K562 (cell line): ENCODE results near the gene CCDC184. TPM values are rescaled to one million over a fixed set of nuclear protein-coding genes. Genes with fewer than 3 reads are reported as not detected.
A peak's percentile ranks its signal among the peaks of the same experiment; 100 is the strongest.

Source experiments
- BCL6 ChIP-seq: fragments of 250-450 bp; sonication (Bioruptor Pico); IDR thresholded peaks from 2 replicates; pipeline ENCODE4 v1.4.0; 2020
- FOXM1 ChIP-seq, 2 experiments: fragments of 450-650 bp in 1 of 2; sonication (generic) in 1 of 2; formaldehyde crosslinking in 1 of 2; IDR thresholded peaks; 2 replicates each; pipeline versions ENCODE4 v1.6.1 to v1.9.0; 2017 to 2022; ENCODE audit warnings: low read depth in 2 of 2, mild to moderate bottlenecking in 2 of 2, missing genetic modification reagents in 1 of 2, moderate library complexity in 1 of 2
- GTF2B ChIP-seq: IDR thresholded peaks from 2 replicates; pipeline ENCODE4 v1.6.1; 2011; ENCODE audit not compliant: insufficient read length; ENCODE audit errors: extremely low read depth
- HBP1 ChIP-seq: fragments of 450-650 bp; formaldehyde crosslinking; IDR thresholded peaks from 2 replicates; pipeline ENCODE4 v1.4.0; 2022; ENCODE audit warnings: missing genetic modification characterization
- HDAC2 ChIP-seq: fragments of 450-650 bp; IDR thresholded peaks from 2 replicates; pipeline ENCODE4 v1.6.1; 2016; ENCODE audit warnings: mild to moderate bottlenecking
- L3MBTL2 ChIP-seq: fragments of 450-650 bp; IDR thresholded peaks from 2 replicates; pipeline ENCODE4 v1.6.1; 2016; ENCODE audit warnings: mild to moderate bottlenecking, moderate library complexity
- NFIC ChIP-seq: fragments of 450-650 bp; IDR thresholded peaks from 2 replicates; pipeline ENCODE4 v1.6.1; 2017; ENCODE audit warnings: mild to moderate bottlenecking, inconsistent platforms
- NONO ChIP-seq, 2 experiments: fragments of 200-400 bp in 1 of 2; fragments of 450-650 bp in 1 of 2; formaldehyde crosslinking in 1 of 2; IDR thresholded peaks; 2 replicates each; pipeline ENCODE4 v1.6.1; 2017; ENCODE audit warnings: low read depth in 2 of 2, mild to moderate bottlenecking in 2 of 2, moderate library complexity in 2 of 2, low read length in 1 of 2
- PTTG1 ChIP-seq: fragments of 450-650 bp; IDR thresholded peaks from 2 replicates; pipeline ENCODE4 v1.6.1; 2016; ENCODE audit warnings: low read depth, mild to moderate bottlenecking, missing genetic modification characterization, missing compliant biosample characterization
- RBFOX2 ChIP-seq: fragments of 200-400 bp; formaldehyde crosslinking; IDR thresholded peaks from 2 replicates; pipeline ENCODE4 v1.6.1; 2017; ENCODE audit warnings: low read depth, mild to moderate bottlenecking, low read length, moderate library complexity
- SP2 ChIP-seq: IDR thresholded peaks from 2 replicates; pipeline ENCODE4 v1.6.1; 2011; ENCODE audit warnings: mild to moderate bottlenecking, low read depth, low read length, moderate library complexity; ENCODE audit not compliant: poor library complexity, severe bottlenecking; ENCODE audit errors: extremely low read depth
- XRCC3 ChIP-seq: fragments of 450-650 bp; IDR thresholded peaks from 2 replicates; pipeline ENCODE4 v1.6.1; 2017; ENCODE audit warnings: mild to moderate bottlenecking, moderate library complexity
- ZNF232 ChIP-seq: sonication (generic); formaldehyde crosslinking; IDR thresholded peaks from 2 replicates; pipeline ENCODE4 v1.8.0; 2022; ENCODE audit warnings: mild to moderate bottlenecking, missing genetic modification reagents
- ZNF655 ChIP-seq: fragments of 250-450 bp; sonication (Bioruptor Pico); IDR thresholded peaks from 2 replicates; pipeline ENCODE4 v1.5.0; 2021
- ZNF79 ChIP-seq: fragments of 250-450 bp; sonication (Bioruptor Pico); IDR thresholded peaks from 2 replicates; pipeline ENCODE4 v1.4.0; 2020; ENCODE audit warnings: low read depth, mild to moderate bottlenecking, moderate library complexity
- polyA plus RNA-seq, 8 experiments: library from polyadenylated mRNA; depleted of rRNA in 4 of 8; stranded (reverse) in 5 of 8; unstranded in 3 of 8; fragments of >200 nt; fragmentation: Nextera tagmentation in 2 of 8; fragmentation: Illumina TruSeq in 1 of 8; extraction: Ambion mirVana in 2 of 8; extraction: Trizol in 1 of 8; gene quantifications; 2 replicates each; pipeline versions ENCODE4 v1.2.1 to v1.2.3, GENCODE V29; 2011 to 2014; ENCODE audit warnings: inconsistent platforms in 1 of 8, missing spikeins in 1 of 8
- total RNA-seq, 7 experiments: library from RNA; depleted of rRNA in 6 of 7; stranded (reverse); fragments of >200 nt in 6 of 7; fragmentation: Illumina TruSeq in 2 of 7; extraction: Trizol in 2 of 7; gene quantifications; 2 replicates each; pipeline versions ENCODE4 v1.2.1 to v1.2.3, GENCODE V29; 2011 to 2021; ENCODE audit warnings: low replicate concordance in 1 of 7
- TF ChIP-seq, protein P1 (sequence below): fragments of 450-650 bp; IDR thresholded peaks from 2 replicates; pipeline ENCODE4 v1.6.1; 2016; ENCODE audit warnings: mild to moderate bottlenecking
- TF ChIP-seq, protein P2 (sequence below): sonication (generic); formaldehyde crosslinking; IDR thresholded peaks from 2 replicates; pipeline ENCODE4 v1.8.0; 2023; ENCODE audit warnings: mild to moderate bottlenecking, missing genetic modification reagents

CCDC184 gene
- total and polyA plus RNA-seq, 9 of the 15 experiments (the other 6 are each of a cell fraction or from before 2014, with no cell fraction given), result 0.09 TPM; not detected in 8

DNA sequence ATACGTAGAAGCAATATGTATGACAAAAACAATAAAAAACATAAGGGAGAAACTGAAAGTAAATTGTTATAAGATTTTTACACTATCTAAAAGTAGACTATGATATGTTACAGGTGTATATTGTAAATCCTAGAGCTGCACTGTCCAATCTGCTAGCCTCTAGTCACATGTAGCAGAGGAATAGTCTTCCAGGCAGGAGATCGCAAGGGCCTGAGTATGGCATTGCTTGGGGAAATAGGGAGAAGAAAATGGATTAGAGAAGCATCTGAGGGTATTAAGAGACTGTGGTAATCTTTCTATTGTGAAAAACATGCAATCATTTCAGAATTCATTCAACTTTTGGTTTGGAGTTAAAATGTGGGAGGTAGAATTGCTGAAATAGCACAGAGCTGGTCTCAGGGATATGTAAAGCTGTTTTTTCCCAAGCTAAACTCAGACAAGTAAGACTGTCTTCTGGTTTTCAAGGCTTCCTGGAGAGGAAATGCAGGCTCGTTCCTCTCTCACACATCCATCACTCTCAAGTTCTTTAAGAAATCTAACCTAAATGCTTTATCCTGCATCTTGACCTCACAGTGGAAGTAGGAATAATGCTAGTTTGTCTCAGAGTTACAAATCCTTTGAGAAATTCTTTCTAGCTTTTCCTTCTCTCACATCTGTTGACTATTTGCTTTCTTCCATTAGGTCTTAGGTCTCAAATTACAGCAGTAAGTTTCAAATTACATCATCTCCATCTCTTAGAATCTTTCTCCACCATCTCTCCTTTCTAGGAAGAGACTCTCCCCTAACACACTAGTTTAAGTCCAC is 7.6 kb upstream of the CCDC184 start (continued):
- TF ChIP-seq, protein P1, sequence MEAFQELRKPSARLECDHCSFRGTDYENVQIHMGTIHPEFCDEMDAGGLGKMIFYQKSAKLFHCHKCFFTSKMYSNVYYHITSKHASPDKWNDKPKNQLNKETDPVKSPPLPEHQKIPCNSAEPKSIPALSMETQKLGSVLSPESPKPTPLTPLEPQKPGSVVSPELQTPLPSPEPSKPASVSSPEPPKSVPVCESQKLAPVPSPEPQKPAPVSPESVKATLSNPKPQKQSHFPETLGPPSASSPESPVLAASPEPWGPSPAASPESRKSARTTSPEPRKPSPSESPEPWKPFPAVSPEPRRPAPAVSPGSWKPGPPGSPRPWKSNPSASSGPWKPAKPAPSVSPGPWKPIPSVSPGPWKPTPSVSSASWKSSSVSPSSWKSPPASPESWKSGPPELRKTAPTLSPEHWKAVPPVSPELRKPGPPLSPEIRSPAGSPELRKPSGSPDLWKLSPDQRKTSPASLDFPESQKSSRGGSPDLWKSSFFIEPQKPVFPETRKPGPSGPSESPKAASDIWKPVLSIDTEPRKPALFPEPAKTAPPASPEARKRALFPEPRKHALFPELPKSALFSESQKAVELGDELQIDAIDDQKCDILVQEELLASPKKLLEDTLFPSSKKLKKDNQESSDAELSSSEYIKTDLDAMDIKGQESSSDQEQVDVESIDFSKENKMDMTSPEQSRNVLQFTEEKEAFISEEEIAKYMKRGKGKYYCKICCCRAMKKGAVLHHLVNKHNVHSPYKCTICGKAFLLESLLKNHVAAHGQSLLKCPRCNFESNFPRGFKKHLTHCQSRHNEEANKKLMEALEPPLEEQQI, result no peak
- TF ChIP-seq GTF2B (no peak), NFIC (no peak), RBFOX2 (peak; percentile 50), XRCC3 (no peak), SP2 (no peak), ZNF655 (CRISPR knock-in tag) (no peak), HBP1 (CRISPR knock-in tag) (no peak), NONO (IDR thresholded peaks at IDR 0.05; ENCODE audit: low read depth in 2 of 2, low read length in 1 of 2) (no peak), PTTG1 (no peak), FOXM1 (IDR thresholded peaks at IDR 0.05; ENCODE audit: low read depth) (no peak), FOXM1 (CRISPR knock-in tag; IDR thresholded peaks at IDR 0.05; ENCODE audit: low read depth) (no peak), ZNF232 (CRISPR knock-in tag) (no peak), HDAC2 (peak; percentile 22; the same call in 1 of the 2 replicates), ZNF79 (CRISPR knock-in tag) (no peak), L3MBTL2 (peak; percentile 27; the same call in 1 of the 2 replicates), BCL6 (CRISPR knock-in tag) (no peak)
- TF ChIP-seq, protein P2, sequence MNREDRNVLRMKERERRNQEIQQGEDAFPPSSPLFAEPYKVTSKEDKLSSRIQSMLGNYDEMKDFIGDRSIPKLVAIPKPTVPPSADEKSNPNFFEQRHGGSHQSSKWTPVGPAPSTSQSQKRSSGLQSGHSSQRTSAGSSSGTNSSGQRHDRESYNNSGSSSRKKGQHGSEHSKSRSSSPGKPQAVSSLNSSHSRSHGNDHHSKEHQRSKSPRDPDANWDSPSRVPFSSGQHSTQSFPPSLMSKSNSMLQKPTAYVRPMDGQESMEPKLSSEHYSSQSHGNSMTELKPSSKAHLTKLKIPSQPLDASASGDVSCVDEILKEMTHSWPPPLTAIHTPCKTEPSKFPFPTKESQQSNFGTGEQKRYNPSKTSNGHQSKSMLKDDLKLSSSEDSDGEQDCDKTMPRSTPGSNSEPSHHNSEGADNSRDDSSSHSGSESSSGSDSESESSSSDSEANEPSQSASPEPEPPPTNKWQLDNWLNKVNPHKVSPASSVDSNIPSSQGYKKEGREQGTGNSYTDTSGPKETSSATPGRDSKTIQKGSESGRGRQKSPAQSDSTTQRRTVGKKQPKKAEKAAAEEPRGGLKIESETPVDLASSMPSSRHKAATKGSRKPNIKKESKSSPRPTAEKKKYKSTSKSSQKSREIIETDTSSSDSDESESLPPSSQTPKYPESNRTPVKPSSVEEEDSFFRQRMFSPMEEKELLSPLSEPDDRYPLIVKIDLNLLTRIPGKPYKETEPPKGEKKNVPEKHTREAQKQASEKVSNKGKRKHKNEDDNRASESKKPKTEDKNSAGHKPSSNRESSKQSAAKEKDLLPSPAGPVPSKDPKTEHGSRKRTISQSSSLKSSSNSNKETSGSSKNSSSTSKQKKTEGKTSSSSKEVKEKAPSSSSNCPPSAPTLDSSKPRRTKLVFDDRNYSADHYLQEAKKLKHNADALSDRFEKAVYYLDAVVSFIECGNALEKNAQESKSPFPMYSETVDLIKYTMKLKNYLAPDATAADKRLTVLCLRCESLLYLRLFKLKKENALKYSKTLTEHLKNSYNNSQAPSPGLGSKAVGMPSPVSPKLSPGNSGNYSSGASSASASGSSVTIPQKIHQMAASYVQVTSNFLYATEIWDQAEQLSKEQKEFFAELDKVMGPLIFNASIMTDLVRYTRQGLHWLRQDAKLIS (CRISPR knock-in tag), result no peak
